Activated CD4-positive, alpha-beta memory T cell treated with anti-CD3 and anti-CD28 coated beads, Interleukin-2, amount 10 ng/mL, durations not matched to agents 7 days and 5 days (primary cell): ENCODE measurements around the gene PTPN4. TPM values are rescaled to one million over a fixed set of nuclear protein-coding genes. Genes with fewer than 3 reads are reported as not detected.

ENCODE experiments used
- CTCF ChIA-PET: fragments of 350-600 bp; sonication (Branson Sonifier 250); formaldehyde crosslinking; loops from one replicate; lab custom pipeline; 2021; ENCODE audit warnings: antibody characterized with exemption, inconsistent platforms; lab: Charles Lee
- POLR2A ChIA-PET: fragments of 350-600 bp; sonication (Branson Sonifier 250); formaldehyde crosslinking; loops from one replicate; lab custom pipeline; 2021; ENCODE audit warnings: antibody characterized with exemption; lab: Charles Lee
- DNase-seq: peaks from one replicate; pipeline ENCODE4 v3.0.0-alpha.2; 2020
- H3K27ac Mint-ChIP-seq: one replicate; pipeline ENCODE4 v1.8.0; 2021; ENCODE audit warnings: mild to moderate bottlenecking, mixed read lengths
- H3K27me3 Mint-ChIP-seq: one replicate; pipeline ENCODE4 v1.8.0; 2021; ENCODE audit warnings: mixed read lengths
- H3K36me3 Mint-ChIP-seq: one replicate; pipeline ENCODE4 v1.8.0; 2021; ENCODE audit warnings: low read depth, mixed read lengths
- H3K4me1 Mint-ChIP-seq: one replicate; pipeline ENCODE4 v1.8.0; 2021; ENCODE audit warnings: mixed read lengths
- H3K4me3 Mint-ChIP-seq: one replicate; pipeline ENCODE4 v1.8.0; 2021; ENCODE audit warnings: mild to moderate bottlenecking, mixed read lengths
- H3K9me3 Mint-ChIP-seq: one replicate; pipeline ENCODE4 v1.8.0; 2021; ENCODE audit warnings: mixed read lengths
- total RNA-seq, 2 experiments: library from RNA; stranded (reverse); gene quantifications; one replicate each; pipeline ENCODE4 v1.2.3, GENCODE V29; 2021

PTPN4 gene
- total RNA-seq, result 10 to 100 TPM; 78.7 to 84.5 TPM

GRCh38 chr2:119759451-119760236 is at the start of gene PTPN4:
Gene PTPN4, plus strand, starts transcription at chr2:119759922. Its CDS starts 49,932 bp downstream, at chr2:119809854.
- Mint-ChIP-seq H3K27ac (peak within 1 kb of the TSS; percentile 91), H3K4me1 (peaks cover 40% of the 10 kb centered on the region), H3K36me3 (peaks cover 2% of the 10 kb centered on the region), H3K4me3 (peak within 1 kb of the TSS; percentile 93), H3K27me3 (peaks cover under 1% of the 10 kb centered on the region), H3K9me3 (no peaks in the 10 kb centered on the region)
- DNase-seq, result peak; percentile 98
- ChIA-PET POLR2A (interaction anchor here (1.0 to 2.3 kb wide), 6 partner anchors 9 to 473 kb away, joined by 3 to 35 read pairs (median 6); partner anchors contain the start of gene TMEM177), CTCF (interaction anchor here (0.6 to 2.3 kb wide), 8 partner anchors 12 to 417 kb away, joined by 3 to 7 read pairs (median 3); partner anchors contain the start of gene EPB41L5)

GRCh38 chr2:119710281-119710680 is 49.4 kb upstream of the PTPN4 start:
- Mint-ChIP-seq H3K9me3 (no peaks in the 10 kb centered on the region), H3K27me3 (no peaks in the 10 kb centered on the region)

GRCh38 chr2:119711352-119711751 is 48.4 kb upstream of the PTPN4 start:
- no peak overlapping the region for H3K4me3 Mint-ChIP-seq
- ChIA-PET CTCF (interaction anchor here (0.6 kb wide), 1 partner anchor 73 kb away, joined by 5 read pairs; no protein-coding TSS in a partner anchor), POLR2A (no interaction called here)
- no peaks in the 10 kb centered on the region for H3K36me3 Mint-ChIP-seq
- DNase-seq, result no peak
- no peaks in the 10 kb centered on the region for H3K9me3 Mint-ChIP-seq
- no peaks in the 10 kb centered on the region for H3K4me1 Mint-ChIP-seq
- H3K27ac Mint-ChIP-seq, result no peak overlapping the region
- no peaks in the 10 kb centered on the region for H3K27me3 Mint-ChIP-seq

More at GRCh38 chr2:119710281-119710680, 49.4 kb upstream of the PTPN4 start:
- CTCF ChIA-PET, result no interaction called here
- POLR2A ChIA-PET, result no interaction called here
- Mint-ChIP-seq H3K4me1 (no peaks in the 10 kb centered on the region), H3K36me3 (no peaks in the 10 kb centered on the region), H3K27ac (no peak overlapping the region), H3K4me3 (no peak overlapping the region)
- DNase-seq, result no peak

- DNase-seq, result no peak
- ChIA-PET CTCF (interaction anchor here (1.5 kb wide), 1 partner anchor 10 kb away, joined by 4 read pairs; no protein-coding TSS in a partner anchor), POLR2A (no interaction called here)
- no peak overlapping the region for H3K27ac Mint-ChIP-seq
- no peaks in the 10 kb centered on the region for H3K36me3 Mint-ChIP-seq
- no peaks in the 10 kb centered on the region for H3K27me3 Mint-ChIP-seq
- H3K9me3 Mint-ChIP-seq, result no peaks in the 10 kb centered on the region
- H3K4me1 Mint-ChIP-seq, result no peaks in the 10 kb centered on the region
- H3K4me3 Mint-ChIP-seq, result no peak overlapping the region
These were observed 47.2 kb upstream of the PTPN4 start for GRCh38 chr2:119712571-119712970.

- H3K4me1 Mint-ChIP-seq, result peaks cover 5% of the 10 kb centered on the region
- no peak overlapping the region for H3K27ac Mint-ChIP-seq
- no peaks in the 10 kb centered on the region for H3K36me3 Mint-ChIP-seq
- no peaks in the 10 kb centered on the region for H3K9me3 Mint-ChIP-seq
- ChIA-PET POLR2A (no interaction called here), CTCF (no interaction called here)
- no peak for DNase-seq
- no peak overlapping the region for H3K4me3 Mint-ChIP-seq
- no peaks in the 10 kb centered on the region for H3K27me3 Mint-ChIP-seq
These were observed 45.8 kb upstream of the PTPN4 start for GRCh38 chr2:119713819-119714490.

GRCh38 chr2:119715409-119716283 is 44.1 kb upstream of the PTPN4 start:
- H3K9me3 Mint-ChIP-seq, result no peaks in the 10 kb centered on the region
- ChIA-PET CTCF (interaction anchor here (0.8 kb wide), 1 partner anchor 13 kb away, joined by 3 read pairs; no protein-coding TSS in a partner anchor), POLR2A (interaction anchor here (1.0 kb wide), 1 partner anchor 10 kb away, joined by 3 read pairs; no protein-coding TSS in a partner anchor)
- no peak overlapping the region for H3K4me3 Mint-ChIP-seq
- no peak for DNase-seq
- H3K36me3 Mint-ChIP-seq, result no peaks in the 10 kb centered on the region
- H3K27ac Mint-ChIP-seq, result no peak overlapping the region
- no peaks in the 10 kb centered on the region for H3K27me3 Mint-ChIP-seq
- peaks cover 8% of the 10 kb centered on the region for H3K4me1 Mint-ChIP-seq

GRCh38 chr2:119716284-119716672 is 43.4 kb upstream of the PTPN4 start:
- no peaks in the 10 kb centered on the region for H3K9me3 Mint-ChIP-seq
- ChIA-PET POLR2A (no interaction called here), CTCF (interaction anchor here (5.1 kb wide), 1 partner anchor 12 kb away, joined by 26 read pairs; no protein-coding TSS in a partner anchor)
- no peak overlapping the region for H3K4me3 Mint-ChIP-seq
- DNase-seq, result no peak
- H3K36me3 Mint-ChIP-seq, result no peaks in the 10 kb centered on the region
- peaks cover 8% of the 10 kb centered on the region for H3K4me1 Mint-ChIP-seq
- H3K27me3 Mint-ChIP-seq, result no peaks in the 10 kb centered on the region
- no peak overlapping the region for H3K27ac Mint-ChIP-seq

- H3K36me3 Mint-ChIP-seq, result no peaks in the 10 kb centered on the region
- ChIA-PET CTCF (interaction anchor here (0.5 to 5.1 kb wide), 3 partner anchors 11 to 445 kb away, joined by 3 to 26 read pairs (median 3); no protein-coding TSS in a partner anchor), POLR2A (interaction anchor here (1.7 kb wide), 1 partner anchor 12 kb away, joined by 4 read pairs; no protein-coding TSS in a partner anchor)
- DNase-seq, result no peak
- no peak overlapping the region for H3K27ac Mint-ChIP-seq
- H3K9me3 Mint-ChIP-seq, result no peaks in the 10 kb centered on the region
- no peaks in the 10 kb centered on the region for H3K27me3 Mint-ChIP-seq
- H3K4me1 Mint-ChIP-seq, result peaks cover 9% of the 10 kb centered on the region
- H3K4me3 Mint-ChIP-seq, result no peak overlapping the region
These were observed 41.0 kb upstream of the PTPN4 start for GRCh38 chr2:119718501-119719260.

GRCh38 chr2:119719261-119719627 is 40.5 kb upstream of the PTPN4 start:
- H3K9me3 Mint-ChIP-seq, result no peaks in the 10 kb centered on the region
- no peaks in the 10 kb centered on the region for H3K27me3 Mint-ChIP-seq
- ChIA-PET POLR2A (interaction anchor here (1.7 kb wide), 1 partner anchor 12 kb away, joined by 4 read pairs; no protein-coding TSS in a partner anchor), CTCF (interaction anchor here (0.5 to 5.1 kb wide), 2 partner anchors 15 to 444 kb away, joined by 3 to 26 read pairs; no protein-coding TSS in a partner anchor)
- H3K4me1 Mint-ChIP-seq, result peaks cover 13% of the 10 kb centered on the region
- no peaks in the 10 kb centered on the region for H3K36me3 Mint-ChIP-seq
- no peak overlapping the region for H3K4me3 Mint-ChIP-seq
- no peak for DNase-seq
- H3K27ac Mint-ChIP-seq, result no peak overlapping the region

- ChIA-PET CTCF (interaction anchor here (0.8 to 5.1 kb wide), 2 partner anchors 15 to 17 kb away, joined by 3 to 26 read pairs; no protein-coding TSS in a partner anchor), POLR2A (no interaction called here)
- Mint-ChIP-seq H3K4me3 (no peak overlapping the region), H3K27me3 (no peaks in the 10 kb centered on the region), H3K4me1 (peaks cover 13% of the 10 kb centered on the region), H3K27ac (no peak overlapping the region), H3K36me3 (no peaks in the 10 kb centered on the region), H3K9me3 (no peaks in the 10 kb centered on the region)
- no peak for DNase-seq
These were observed 38.7 kb upstream of the PTPN4 start for GRCh38 chr2:119721043-119721442.

GRCh38 chr2:119721462-119721861 is 38.3 kb upstream of the PTPN4 start:
- Mint-ChIP-seq H3K4me1 (peaks cover 13% of the 10 kb centered on the region), H3K36me3 (no peaks in the 10 kb centered on the region), H3K4me3 (no peak overlapping the region), H3K27ac (no peak overlapping the region), H3K27me3 (no peaks in the 10 kb centered on the region), H3K9me3 (no peaks in the 10 kb centered on the region)
- POLR2A ChIA-PET, result no interaction called here
- DNase-seq, result no peak
- CTCF ChIA-PET, result interaction anchor here (5.1 kb wide), 1 partner anchor 17 kb away, joined by 26 read pairs; no protein-coding TSS in a partner anchor
